Peyer's patch (tissue), 4 donors: ENCODE results near the gene PARVB. TPM values are rescaled to one million over a fixed set of nuclear protein-coding genes. Genes with fewer than 3 reads are reported as not detected.

Experiments
- DNase-seq, 3 donors: peaks; one replicate each; pipeline ENCODE4 v3.0.0-alpha.2; 2017 to 2019
- H3K27ac ChIP-seq, 4 donors: fragments of 200-600 bp; sonication (generic); one replicate each; pipeline ENCODE4 v1.5.1; 2016 to 2019
- H3K27me3 ChIP-seq, 2 donors: fragments of 200-600 bp; sonication (generic); one replicate each; pipeline ENCODE4 v1.5.1; 2019
- H3K36me3 ChIP-seq, 3 donors: fragments of 200-600 bp; sonication (generic); one replicate each; pipeline ENCODE4 v1.5.1; 2016 to 2019
- H3K4me1 ChIP-seq, 4 donors: fragments of 200-600 bp; sonication (generic); one replicate each; pipeline ENCODE4 v1.5.1; 2016 to 2019
- H3K4me3 ChIP-seq, 4 donors: fragments of 200-600 bp; sonication (generic); 1 replicate in 3 of 4; 2 replicates in 1 of 4; pipeline ENCODE4 v1.5.1; 2016 to 2019; ENCODE audit warnings: mild to moderate bottlenecking in 1 of 4
- H3K9me3 ChIP-seq, 4 donors: fragments of 200-600 bp; sonication (generic); one replicate each; pipeline ENCODE4 v1.5.1; 2016 to 2019; ENCODE audit warnings: mild to moderate bottlenecking in 1 of 4
- POLR2A ChIP-seq, 2 donors: fragments of 450-650 bp; IDR thresholded peaks; one replicate each; pipeline ENCODE4 v1.5.1; 2017; ENCODE audit warnings: antibody characterized with exemption in 2 of 2, mild to moderate bottlenecking in 2 of 2, moderate library complexity in 2 of 2
- total RNA-seq, 4 donors: library from RNA; depleted of rRNA; stranded (reverse); fragments of >200 nt; gene quantifications; one replicate each; pipeline ENCODE4 v1.1.0, GENCODE V29; 2016
- TF ChIP-seq, protein P1 (sequence below), 6 experiments: fragments of 450-650 bp in 4 of 6; fragments of 200-600 bp in 2 of 6; sonication (generic) in 1 of 6; IDR thresholded peaks; one replicate each; pipeline ENCODE4 v1.5.1; 2017 to 2019; ENCODE audit warnings: antibody characterized with exemption in 6 of 6, mild to moderate bottlenecking in 3 of 6, moderate library complexity in 1 of 6

The PARVB gene
- total RNA-seq, 4 donors from 2014 or later: 1.8 to 71.8 (median 7.7) TPM

GRCh38 chr22:44190381-44190976, 166.4 kb downstream of the PARVB start:
- H3K27me3 ChIP-seq: no peaks in the 10 kb centered on the region
- TF ChIP-seq, protein P1, sequence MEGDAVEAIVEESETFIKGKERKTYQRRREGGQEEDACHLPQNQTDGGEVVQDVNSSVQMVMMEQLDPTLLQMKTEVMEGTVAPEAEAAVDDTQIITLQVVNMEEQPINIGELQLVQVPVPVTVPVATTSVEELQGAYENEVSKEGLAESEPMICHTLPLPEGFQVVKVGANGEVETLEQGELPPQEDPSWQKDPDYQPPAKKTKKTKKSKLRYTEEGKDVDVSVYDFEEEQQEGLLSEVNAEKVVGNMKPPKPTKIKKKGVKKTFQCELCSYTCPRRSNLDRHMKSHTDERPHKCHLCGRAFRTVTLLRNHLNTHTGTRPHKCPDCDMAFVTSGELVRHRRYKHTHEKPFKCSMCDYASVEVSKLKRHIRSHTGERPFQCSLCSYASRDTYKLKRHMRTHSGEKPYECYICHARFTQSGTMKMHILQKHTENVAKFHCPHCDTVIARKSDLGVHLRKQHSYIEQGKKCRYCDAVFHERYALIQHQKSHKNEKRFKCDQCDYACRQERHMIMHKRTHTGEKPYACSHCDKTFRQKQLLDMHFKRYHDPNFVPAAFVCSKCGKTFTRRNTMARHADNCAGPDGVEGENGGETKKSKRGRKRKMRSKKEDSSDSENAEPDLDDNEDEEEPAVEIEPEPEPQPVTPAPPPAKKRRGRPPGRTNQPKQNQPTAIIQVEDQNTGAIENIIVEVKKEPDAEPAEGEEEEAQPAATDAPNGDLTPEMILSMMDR (IDR thresholded peaks at IDR 0.05): no peak
- no peak for TF ChIP-seq POLR2A (IDR thresholded peaks at IDR 0.05)
- H3K36me3 ChIP-seq: no peaks in the 10 kb centered on the region
- peaks cover 0 to 5% (median 0%) of the 10 kb centered on the region in 4 donors for H3K4me1 ChIP-seq
- no peak overlapping the region for H3K4me3 ChIP-seq
- no peak for DNase-seq
- H3K9me3 ChIP-seq: no peaks in the 10 kb centered on the region
- H3K27ac ChIP-seq: no peak overlapping the region

DNA sequence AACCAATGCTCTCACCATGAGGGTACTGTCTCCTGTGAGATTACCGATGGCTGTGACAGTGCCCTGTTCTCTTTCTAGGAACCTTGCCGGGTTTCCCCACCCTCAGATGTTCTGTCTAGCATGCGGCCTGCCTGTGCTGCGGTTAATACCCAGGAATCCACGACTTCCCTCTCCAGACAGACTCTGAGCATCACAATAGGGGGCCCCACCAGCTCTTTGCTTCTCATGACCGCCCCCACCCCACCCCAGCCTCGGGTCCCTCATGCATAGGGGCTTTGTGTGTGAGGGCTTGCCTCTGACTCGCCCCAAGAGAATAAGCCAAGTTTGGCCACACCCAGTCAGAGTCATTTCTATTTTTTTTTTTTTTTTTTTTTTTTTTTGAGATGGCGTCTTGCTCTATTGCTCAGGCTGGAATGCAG, 166.9 kb downstream of the PARVB start:
- no peaks in the 10 kb centered on the region for H3K36me3 ChIP-seq
- no peaks in the 10 kb centered on the region for H3K9me3 ChIP-seq
- H3K4me1 ChIP-seq: peaks cover 0 to 5% (median 0%) of the 10 kb centered on the region in 4 donors
- no peak overlapping the region for H3K4me3 ChIP-seq
- H3K27ac ChIP-seq: no peak overlapping the region
- peak in 2 of 3 donors; percentile 23 to 36 for DNase-seq
- no peaks in the 10 kb centered on the region for H3K27me3 ChIP-seq
- TF ChIP-seq, protein P1 (IDR thresholded peaks at IDR 0.05): no peak
- no peak for TF ChIP-seq POLR2A (IDR thresholded peaks at IDR 0.05)

GRCh38 chr22:44192098-44192815, 168.2 kb downstream of the PARVB start:
- no peak for TF ChIP-seq POLR2A (IDR thresholded peaks at IDR 0.05)
- TF ChIP-seq, protein P1 (IDR thresholded peaks at IDR 0.05): no peak
- Histone ChIP-seq H3K9me3 (no peaks in the 10 kb centered on the region), H3K4me3 (no peak overlapping the region), H3K27me3 (no peaks in the 10 kb centered on the region), H3K36me3 (no peaks in the 10 kb centered on the region), H3K27ac (no peak overlapping the region), H3K4me1 (peaks cover 0 to 5% (median 0%) of the 10 kb centered on the region in 4 donors)
- DNase-seq: no peak

DNA sequence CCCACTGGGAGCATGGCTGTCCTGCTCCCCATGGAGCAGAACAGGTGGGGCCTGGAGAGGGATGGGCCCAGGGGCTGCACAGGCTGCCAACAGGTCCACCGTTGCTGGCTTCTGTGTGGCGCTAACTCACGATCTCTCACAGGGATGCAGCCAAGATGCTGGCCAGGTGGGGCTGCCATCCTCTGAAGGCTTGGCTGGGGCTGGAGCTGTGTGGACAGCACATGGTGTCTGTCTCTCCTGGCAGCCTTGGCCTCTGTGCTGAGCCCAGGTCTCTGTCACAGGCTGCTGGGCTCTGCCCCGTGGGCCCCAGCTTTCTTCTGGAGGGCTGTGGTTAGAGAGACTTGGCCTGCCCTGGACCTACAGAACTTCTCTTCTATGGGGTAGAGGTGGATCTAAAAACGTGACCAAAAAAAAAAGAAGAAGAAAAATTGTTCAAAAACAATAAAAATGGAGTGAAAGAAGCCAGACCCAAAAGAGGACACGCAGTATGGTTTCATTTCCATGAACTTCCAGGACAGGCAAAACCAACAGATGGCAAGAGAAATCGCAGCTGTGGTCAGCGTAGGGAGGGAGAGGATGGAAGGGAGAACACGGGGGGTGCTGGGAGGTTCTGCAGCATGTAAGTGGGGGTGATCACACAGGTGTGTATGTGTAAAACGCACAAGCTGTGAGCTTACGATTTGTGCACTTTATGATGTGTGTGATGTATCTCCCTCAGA, 168.9 kb downstream of the PARVB start:
- Histone ChIP-seq H3K4me1 (peaks cover 0 to 5% (median 0%) of the 10 kb centered on the region in 4 donors), H3K27ac (no peak overlapping the region), H3K36me3 (no peaks in the 10 kb centered on the region), H3K27me3 (no peaks in the 10 kb centered on the region), H3K9me3 (no peaks in the 10 kb centered on the region), H3K4me3 (no peak overlapping the region)
- TF ChIP-seq POLR2A (IDR thresholded peaks at IDR 0.05): no peak
- TF ChIP-seq, protein P1 (IDR thresholded peaks at IDR 0.05): no peak
- no peak for DNase-seq

- Histone ChIP-seq H3K9me3 (no peaks in the 10 kb centered on the region), H3K27me3 (no peaks in the 10 kb centered on the region), H3K4me1 (peaks cover 0 to 5% (median 0%) of the 10 kb centered on the region in 4 donors), H3K36me3 (no peaks in the 10 kb centered on the region), H3K27ac (no peak overlapping the region), H3K4me3 (no peak overlapping the region)
- TF ChIP-seq POLR2A (IDR thresholded peaks at IDR 0.05): no peak
- TF ChIP-seq, protein P1 (IDR thresholded peaks at IDR 0.05): no peak
- no peak for DNase-seq
Measured at GRCh38 chr22:44193535-44193891, 169.4 kb downstream of the PARVB start.
